Stomach (tissue), 9 donors: ENCODE measurements around the gene CNGA1. TPM values are rescaled to one million over a fixed set of nuclear protein-coding genes. Genes with fewer than 3 reads are reported as not detected.
"Not testable (repeated sequence)": the region's sequence is repeated elsewhere in the genome, so short reads cannot be mapped to it uniquely, and the experiment has no call there.

Source experiments
- DNase-seq, 2 donors: peaks; one replicate each; pipeline versions ENCODE4 v3.0.0 to v3.0.0-alpha.2; 2013 to 2019
- H3K27ac ChIP-seq, 5 donors: fragments of 200-600 bp in 4 of 5; sonication (generic) in 4 of 5; one replicate each; pipeline ENCODE4 v1.5.1; 2013 to 2019; ENCODE audit warnings: mild to moderate bottlenecking in 1 of 5, moderate library complexity in 1 of 5
- H3K27me3 ChIP-seq, 3 donors: fragments of 200-600 bp; sonication (generic); one replicate each; pipeline ENCODE4 v1.5.1; 2017 to 2019; ENCODE audit warnings: mixed run types in 1 of 3
- H3K36me3 ChIP-seq, 4 donors: fragments of 200-600 bp; sonication (generic); 1 replicate in 3 of 4; 2 replicates in 1 of 4; pipeline ENCODE4 v1.5.1; 2016 to 2019
- H3K4me1 ChIP-seq, 4 donors: fragments of 200-600 bp; sonication (generic); one replicate each; pipeline ENCODE4 v1.5.1; 2016 to 2019
- H3K4me3 ChIP-seq, 4 donors: fragments of 200-600 bp; sonication (generic) in 3 of 4; one replicate each; pipeline ENCODE4 v1.5.1; 2016 to 2019; ENCODE audit warnings: mild to moderate bottlenecking in 1 of 4
- H3K9me3 ChIP-seq, 4 donors: fragments of 200-600 bp; sonication (generic); one replicate each; pipeline ENCODE4 v1.5.1; 2016 to 2019
- EP300 ChIP-seq: sonication (generic); formaldehyde crosslinking; IDR thresholded peaks from one replicate; pipeline ENCODE4 v1.6.1; 2017; ENCODE audit warnings: antibody characterized with exemption
- POLR2A ChIP-seq, 4 donors: fragments of 450-650 bp; IDR thresholded peaks; one replicate each; pipeline ENCODE4 v1.6.1; 2016; ENCODE audit warnings: antibody characterized with exemption in 4 of 4, control low read depth in 2 of 4, mild to moderate bottlenecking in 1 of 4, moderate library complexity in 1 of 4
- POLR2AphosphoS5 ChIP-seq, 3 donors: sonication (generic); formaldehyde crosslinking; IDR thresholded peaks; one replicate each; pipeline ENCODE4 v1.6.1; 2016; ENCODE audit warnings: antibody characterized with exemption in 3 of 3
- WGBS, 5 donors: extraction: QIAGEN DNeasy Blood & Tissue Kit in 3 of 5; methylation state at CpG; one replicate each; pipeline versions ENCODE4 v1.1.5 to v1.1.7; 2013 to 2018; 5-methylcytosine and 5-hydroxymethylcytosine counted together
- intact Hi-C: fragments of 100-400 bp; cut with DNase I; formaldehyde crosslinking; loops from one replicate; pipeline ENCODE4 v1.15.1; 2023; ENCODE audit warnings: low total_unique reads
- polyA plus RNA-seq, 3 donors: library from polyadenylated mRNA; stranded (reverse); fragments of 200-250 nt; gene quantifications; one replicate each; pipeline ENCODE4 v1.2.3, GENCODE V29; 2013
- total RNA-seq, 5 donors: library from RNA; depleted of rRNA; stranded (reverse); fragments of >200 nt; gene quantifications; one replicate each; pipeline versions ENCODE4 v1.1.0 to v1.2.3, GENCODE V29; 2014 to 2016
- TF ChIP-seq, protein P1 (sequence below), 7 experiments: fragments of 450-650 bp in 4 of 7; fragments of 200-600 bp in 3 of 7; sonication (generic) in 3 of 7; IDR thresholded peaks; one replicate each; pipeline ENCODE4 v1.5.1; 2016 to 2019; ENCODE audit warnings: antibody characterized with exemption in 7 of 7, control low read depth in 2 of 7, mild to moderate bottlenecking in 1 of 7
- donor health status: healthy with polysubstance abuse.
- donor health status: Bipolar disorder and iron deficiency.
- donor health status: healthy.

The CNGA1 gene
- total and polyA plus RNA-seq, 8 donors, result 0.56 to 23.8 (median 3.6) TPM; not detected in 2

DNA sequence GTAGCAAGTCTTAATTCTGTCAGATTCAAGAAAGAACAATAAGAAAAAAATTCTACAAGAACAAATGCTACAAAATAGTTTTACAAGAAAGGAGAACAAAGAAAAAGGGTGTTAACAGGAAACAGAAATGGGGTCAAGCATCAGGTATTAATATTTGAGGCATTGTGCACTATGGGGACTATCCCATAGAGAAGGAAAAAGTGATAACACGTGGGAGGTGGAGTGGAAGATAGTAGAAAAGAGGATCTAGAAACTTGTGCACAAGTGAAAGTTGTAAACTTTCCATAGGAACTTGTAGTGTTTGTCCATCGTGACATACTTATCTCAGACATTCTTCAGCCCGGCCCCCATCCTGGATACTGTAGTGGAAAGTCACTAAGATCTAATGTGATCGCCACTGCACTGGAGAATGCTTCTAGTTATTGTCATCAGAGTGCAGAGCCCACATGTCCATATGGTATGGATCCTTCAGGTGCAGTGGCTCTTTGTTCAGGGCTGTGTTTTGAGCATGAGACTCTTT lies 86.7 kb downstream of the CNGA1 start:
- DNase-seq, result no peak
- Histone ChIP-seq H3K9me3 (no peaks in the 10 kb centered on the region), H3K27me3 (no peaks in the 10 kb centered on the region), H3K4me1 (peaks cover 0 to 20% (median 13%) of the 10 kb centered on the region in 4 donors), H3K36me3 (no peaks in the 10 kb centered on the region), H3K4me3 (no peak overlapping the region), H3K27ac (no peak overlapping the region)
- TF ChIP-seq POLR2A (IDR thresholded peaks at IDR 0.05), result no peak
- TF ChIP-seq EP300, result no peak
- 62 to 79% (median 67%) methylated on average over 4 of the region's 4 CpGs for WGBS, 5 donors
- intact Hi-C loops, result loop anchor here (10.0 kb wide), 2 partner anchors 155 to 255 kb away; no protein-coding TSS in a partner anchor

DNA sequence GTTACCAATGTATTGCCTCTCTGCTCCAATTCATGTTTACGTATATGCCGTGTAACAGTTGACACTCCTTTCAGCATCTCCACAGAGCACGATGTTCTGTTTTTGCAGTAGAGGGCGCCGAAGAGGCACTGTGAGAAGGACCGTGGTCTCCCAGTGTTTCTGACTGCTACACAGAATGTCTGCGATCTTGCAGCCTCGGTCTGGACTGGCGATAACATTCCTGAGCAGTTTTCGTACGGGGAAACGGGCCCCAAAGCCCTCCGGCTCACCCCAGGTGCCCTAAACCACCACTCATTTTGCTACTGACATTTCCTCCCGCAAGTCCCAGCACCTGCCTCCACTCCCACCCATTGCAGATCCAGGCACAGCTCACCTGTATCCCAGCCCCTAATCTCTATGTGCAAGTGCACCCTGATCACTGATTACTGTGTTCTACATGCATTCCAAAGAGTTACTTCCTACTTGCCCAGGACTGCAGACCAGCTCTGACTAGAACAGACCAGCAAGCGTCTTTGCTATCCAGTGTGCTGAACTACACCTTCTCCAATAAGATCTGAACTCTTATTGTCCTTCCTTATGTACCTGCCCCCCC lies 89.7 kb downstream of the CNGA1 start:
- 5 to 8% (median 5%) methylated on average over 14 to 15 of the region's 15 CpGs for WGBS, 5 donors
- peak; percentile 61 to 90 for DNase-seq
- Histone ChIP-seq H3K4me1 (peaks cover 0 to 23% (median 10%) of the 10 kb centered on the region in 4 donors), H3K36me3 (no peaks in the 10 kb centered on the region), H3K27me3 (peaks cover 0 to 10% (median 0%) of the 10 kb centered on the region in 3 donors), H3K4me3 (peak overlapping the region; percentile 11 to 32 (median 21)), H3K27ac (peak overlapping the region in 1 of 5 donors; percentile 26), H3K9me3 (no peaks in the 10 kb centered on the region)
- no peak for TF ChIP-seq POLR2A (IDR thresholded peaks at IDR 0.05)
- TF ChIP-seq, protein P1, sequence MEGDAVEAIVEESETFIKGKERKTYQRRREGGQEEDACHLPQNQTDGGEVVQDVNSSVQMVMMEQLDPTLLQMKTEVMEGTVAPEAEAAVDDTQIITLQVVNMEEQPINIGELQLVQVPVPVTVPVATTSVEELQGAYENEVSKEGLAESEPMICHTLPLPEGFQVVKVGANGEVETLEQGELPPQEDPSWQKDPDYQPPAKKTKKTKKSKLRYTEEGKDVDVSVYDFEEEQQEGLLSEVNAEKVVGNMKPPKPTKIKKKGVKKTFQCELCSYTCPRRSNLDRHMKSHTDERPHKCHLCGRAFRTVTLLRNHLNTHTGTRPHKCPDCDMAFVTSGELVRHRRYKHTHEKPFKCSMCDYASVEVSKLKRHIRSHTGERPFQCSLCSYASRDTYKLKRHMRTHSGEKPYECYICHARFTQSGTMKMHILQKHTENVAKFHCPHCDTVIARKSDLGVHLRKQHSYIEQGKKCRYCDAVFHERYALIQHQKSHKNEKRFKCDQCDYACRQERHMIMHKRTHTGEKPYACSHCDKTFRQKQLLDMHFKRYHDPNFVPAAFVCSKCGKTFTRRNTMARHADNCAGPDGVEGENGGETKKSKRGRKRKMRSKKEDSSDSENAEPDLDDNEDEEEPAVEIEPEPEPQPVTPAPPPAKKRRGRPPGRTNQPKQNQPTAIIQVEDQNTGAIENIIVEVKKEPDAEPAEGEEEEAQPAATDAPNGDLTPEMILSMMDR (IDR thresholded peaks at IDR 0.05), result peak in 5 of 7 experiments; percentile 17 to 59 (median 44)
- no peak for TF ChIP-seq EP300
- intact Hi-C loops, result no loop called here

DNA sequence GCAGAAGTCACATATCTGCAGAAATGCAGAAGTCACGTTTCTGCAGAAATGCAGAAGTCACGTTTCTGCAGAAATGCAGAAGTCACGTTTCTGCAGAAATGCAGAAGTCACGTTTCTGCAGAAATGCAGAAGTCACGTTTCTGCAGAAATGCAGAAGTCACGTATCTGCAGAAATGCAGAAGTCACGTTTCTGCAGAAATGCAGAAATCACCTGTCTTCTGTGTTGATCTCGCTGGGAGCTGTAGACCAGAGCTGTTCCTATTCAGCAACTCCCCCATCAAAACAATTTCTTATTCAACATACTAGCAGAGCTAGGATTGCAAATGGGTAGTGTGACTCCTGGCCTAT lies 93.2 kb downstream of the CNGA1 start:
- H3K9me3 ChIP-seq, H3K36me3 ChIP-seq, H3K4me3 ChIP-seq, intact Hi-C loops, DNase-seq, H3K27me3 ChIP-seq, H3K27ac ChIP-seq: not testable (repeated sequence)
- 71 to 83% (median 77%) methylated on average over 8 of the region's 8 CpGs for WGBS, 5 donors
- peaks cover 0 to 16% (median 10%) of the 10 kb centered on the region in 4 donors for H3K4me1 ChIP-seq

DNA sequence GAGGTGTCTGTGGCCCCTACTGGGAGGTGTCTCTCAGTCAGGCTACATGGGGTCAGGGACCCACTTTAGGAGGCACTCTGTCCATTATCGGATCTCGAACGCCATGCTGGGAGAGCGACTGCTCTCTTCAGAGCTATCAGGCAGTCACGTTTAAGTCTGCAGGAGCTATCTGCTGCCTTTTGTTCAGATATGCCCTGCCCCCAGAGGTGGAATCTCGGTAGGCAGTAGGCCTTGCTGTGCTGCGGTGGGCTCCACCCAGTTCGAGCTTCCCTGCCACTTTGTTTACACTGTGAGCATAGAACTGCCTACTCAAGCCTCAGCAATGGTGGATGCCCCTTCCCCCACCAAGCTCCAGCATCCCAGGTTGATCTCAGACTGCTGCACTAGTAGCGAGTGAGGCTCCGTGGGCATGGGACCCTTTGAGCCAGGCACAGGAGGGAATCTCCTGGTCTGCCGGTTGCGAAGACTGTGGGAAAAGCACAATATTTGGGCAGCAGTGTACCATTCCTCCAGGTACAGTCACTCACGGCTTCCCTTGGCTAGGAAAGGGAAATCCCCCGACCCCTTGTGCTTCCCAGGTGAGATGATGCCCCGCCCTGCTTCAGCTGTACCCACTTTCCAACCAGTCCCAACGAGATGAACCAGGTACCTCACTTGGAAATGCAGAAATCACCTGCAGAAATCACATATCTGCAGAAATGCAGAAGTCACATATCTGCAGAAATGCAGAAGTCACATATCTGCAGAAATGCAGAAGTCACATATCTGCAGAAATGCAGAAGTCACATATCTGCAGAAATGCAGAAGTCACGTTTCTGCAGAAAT lies 93.8 kb downstream of the CNGA1 start:
- intact Hi-C loops, H3K36me3 ChIP-seq, H3K4me3 ChIP-seq, H3K9me3 ChIP-seq, H3K27ac ChIP-seq, H3K27me3 ChIP-seq, DNase-seq: not testable (repeated sequence)
- WGBS, 5 donors, result 58 to 69% (median 66%) methylated on average over 17 of the region's 17 CpGs
- H3K4me1 ChIP-seq, result peaks cover 0 to 16% (median 10%) of the 10 kb centered on the region in 4 donors

DNA sequence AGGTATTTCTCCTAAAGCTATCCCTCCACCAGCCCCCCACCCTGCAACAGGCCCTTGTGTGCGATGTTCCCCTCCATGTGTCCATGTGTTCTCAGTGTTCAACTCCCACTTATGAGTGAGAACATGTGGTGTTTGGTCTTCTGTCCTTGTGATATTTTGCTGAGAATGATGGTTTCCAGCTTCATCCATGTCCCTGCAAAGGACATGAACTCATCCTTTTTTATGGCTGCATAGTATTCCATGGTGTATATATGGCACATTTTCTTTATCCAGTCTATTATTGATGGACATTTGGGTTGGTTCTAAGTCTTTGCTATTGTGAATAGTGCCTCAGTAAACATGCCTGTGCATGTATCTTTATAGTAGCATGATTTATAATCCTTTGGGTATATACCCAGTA lies 99.3 kb downstream of the CNGA1 start:
- peaks cover 0 to 23% (median 19%) of the 10 kb centered on the region in 4 donors for H3K4me1 ChIP-seq
- DNase-seq, H3K27ac ChIP-seq, H3K4me3 ChIP-seq, H3K27me3 ChIP-seq, H3K36me3 ChIP-seq, H3K9me3 ChIP-seq, intact Hi-C loops: not testable (repeated sequence)
- 100% methylated on average over 1 of the region's 1 CpG for WGBS, 5 donors

DNA sequence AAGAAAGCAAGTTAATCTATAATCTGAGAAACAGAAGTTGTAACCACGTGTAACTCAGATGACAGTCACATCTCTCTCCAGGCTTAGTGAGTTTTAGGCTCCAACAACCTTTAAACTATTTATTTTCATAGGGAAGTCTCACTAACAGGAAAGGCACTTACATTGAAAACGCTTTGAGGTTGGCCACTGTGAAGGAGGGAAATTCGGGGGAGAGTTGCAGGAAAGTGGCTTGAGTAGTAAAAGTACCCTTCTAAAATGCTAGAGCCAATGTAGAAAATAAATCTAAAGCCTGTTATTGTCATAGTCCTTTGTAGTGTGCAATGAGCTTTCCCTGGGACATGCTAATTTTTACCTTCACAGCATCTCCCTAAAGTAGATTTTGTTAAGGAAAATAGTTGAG lies 101.1 kb downstream of the CNGA1 start:
- peak overlapping the region in 1 of 4 donors; percentile 89 for H3K4me3 ChIP-seq
- WGBS, 5 donors, result 30 to 46% (median 40%) methylated on average over 3 of the region's 3 CpGs
- H3K9me3 ChIP-seq, result peaks cover 0 to 3% (median 0%) of the 10 kb centered on the region in 4 donors
- DNase-seq, result peak in 1 of 2 donors; percentile 3
- intact Hi-C loops, result no loop called here
- H3K27ac ChIP-seq, result no peak overlapping the region
- no peak for TF ChIP-seq POLR2A (IDR thresholded peaks at IDR 0.05)
- TF ChIP-seq EP300, result no peak
- TF ChIP-seq, protein P1 (IDR thresholded peaks at IDR 0.05), result no peak
- TF ChIP-seq POLR2AphosphoS5 (IDR thresholded peaks at IDR 0.05), result no peak
- peaks cover 0 to 4% (median 2%) of the 10 kb centered on the region in 4 donors for H3K36me3 ChIP-seq
- peaks cover 0 to 33% (median 25%) of the 10 kb centered on the region in 4 donors for H3K4me1 ChIP-seq
- H3K27me3 ChIP-seq, result no peaks in the 10 kb centered on the region
